GM19463 (cell line): ENCODE data around the gene PRPF18.

Experiments used
- ATAC-seq: cut with Tn5 transposase; IDR thresholded peaks from one replicate; pipeline ENCODE4 v1.9.1; 2021; ENCODE audit warnings: mild to moderate bottlenecking, moderate library complexity; ENCODE audit not compliant: unreplicated experiment

Gene PRPF18

DNA sequence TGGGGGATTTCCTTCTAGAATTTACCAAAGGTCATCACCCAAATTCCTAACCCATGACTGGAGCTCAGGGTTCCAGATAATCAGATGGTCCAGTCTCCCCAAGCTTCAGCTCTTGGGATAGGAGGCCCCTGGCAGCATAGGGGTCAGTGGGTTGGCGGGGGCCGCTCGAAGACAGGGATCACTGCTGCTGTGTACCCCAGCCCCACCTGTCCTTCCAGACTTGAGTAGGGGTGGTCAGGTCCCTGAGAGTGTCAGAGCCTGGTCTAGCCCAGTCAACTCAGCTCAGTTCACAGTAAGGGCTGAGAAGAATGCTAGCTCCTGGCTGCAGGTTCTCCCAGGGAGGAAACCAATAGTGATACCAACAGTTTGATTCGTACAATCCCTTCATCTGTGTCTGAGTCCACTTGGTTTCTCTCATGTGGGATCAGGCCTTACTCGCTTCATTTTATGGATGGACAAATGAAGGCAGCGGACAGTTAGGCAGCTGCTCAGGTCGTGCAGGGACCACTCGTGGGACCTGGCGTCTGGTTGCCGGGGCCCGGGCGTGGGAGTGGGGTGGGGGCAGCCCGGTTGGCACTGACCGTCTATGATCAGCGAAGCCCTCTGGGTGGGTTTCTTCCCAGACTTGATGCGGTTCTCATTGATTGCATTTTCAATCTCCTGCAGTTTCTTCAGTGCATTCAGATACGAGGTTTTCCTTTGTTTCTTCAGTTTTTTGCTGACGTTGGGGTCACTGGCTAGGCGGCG lies 78.9 kb downstream of the PRPF18 start:
- ATAC-seq, result no peak

DNA sequence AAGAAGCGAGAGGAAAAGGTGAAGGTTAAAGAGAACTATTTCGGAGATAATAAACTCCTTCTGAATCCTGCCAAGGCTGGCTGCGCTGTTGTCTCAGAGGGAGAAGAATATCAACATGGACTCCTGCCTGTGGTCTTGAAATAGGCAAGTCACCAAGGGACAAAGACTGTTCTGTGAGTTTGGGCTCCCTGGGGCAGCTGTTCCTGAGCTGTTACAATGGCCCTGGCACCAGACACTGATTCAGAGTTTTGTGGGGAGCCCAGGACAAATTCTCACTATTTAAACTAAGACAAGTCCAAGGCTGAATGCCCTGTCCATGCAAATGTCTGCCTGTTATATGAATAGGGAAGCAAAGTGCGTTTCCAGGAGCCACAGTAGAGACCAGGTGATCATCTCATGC lies 81.4 kb downstream of the PRPF18 start:
- ATAC-seq, result no peak

DNA sequence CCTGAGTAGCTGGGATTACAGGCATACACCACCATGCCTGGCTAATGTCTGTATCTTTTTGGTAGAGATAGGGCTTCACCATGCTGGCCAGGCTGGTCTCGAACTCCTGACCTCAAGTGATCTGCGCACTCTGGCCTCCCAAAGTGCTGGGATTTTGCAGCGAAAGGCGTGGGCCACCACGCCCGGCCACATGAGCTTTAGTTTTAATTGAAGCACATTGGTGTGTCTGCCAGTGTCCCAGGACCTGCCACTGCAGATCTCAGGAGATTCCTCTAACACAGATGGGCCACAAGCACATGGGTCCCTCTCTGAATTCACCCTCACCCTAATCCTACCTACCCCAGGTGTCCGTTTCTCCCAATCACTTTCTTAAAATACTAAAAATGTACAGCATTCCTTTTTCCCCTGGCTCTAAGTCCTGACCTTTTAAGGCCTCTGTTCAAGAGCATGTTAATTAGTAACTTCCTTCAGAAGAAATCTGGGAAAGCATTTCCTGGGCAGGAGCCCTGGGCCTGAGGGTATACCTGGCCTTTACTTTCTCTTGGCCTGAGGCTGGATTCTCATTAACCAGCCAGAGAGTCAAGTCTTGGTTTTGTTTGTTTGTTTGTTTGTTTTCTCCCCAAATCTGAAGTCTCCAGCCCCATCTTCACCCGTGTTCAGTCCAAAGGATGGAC lies 82.6 kb downstream of the PRPF18 start:
- no peak for ATAC-seq

DNA sequence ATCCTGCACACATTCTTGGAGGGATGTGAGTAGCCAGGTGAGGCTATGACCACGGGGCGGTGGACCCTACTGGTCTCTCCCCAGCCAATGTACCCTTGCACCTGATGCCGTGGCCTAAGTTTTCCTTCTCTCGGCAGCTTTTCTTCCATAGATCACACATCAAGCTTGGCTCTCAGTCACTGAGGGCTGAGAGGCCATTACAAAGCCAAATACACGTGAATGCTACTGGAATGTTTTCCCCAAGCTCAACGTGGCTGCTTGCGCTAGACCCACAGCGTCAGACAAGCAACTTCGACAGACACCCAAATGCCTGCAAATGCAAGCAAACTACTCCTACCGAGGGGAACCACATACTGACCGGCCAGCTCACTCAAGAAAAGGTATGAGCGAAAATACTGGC lies 83.1 kb downstream of the PRPF18 start:
- no peak for ATAC-seq

DNA sequence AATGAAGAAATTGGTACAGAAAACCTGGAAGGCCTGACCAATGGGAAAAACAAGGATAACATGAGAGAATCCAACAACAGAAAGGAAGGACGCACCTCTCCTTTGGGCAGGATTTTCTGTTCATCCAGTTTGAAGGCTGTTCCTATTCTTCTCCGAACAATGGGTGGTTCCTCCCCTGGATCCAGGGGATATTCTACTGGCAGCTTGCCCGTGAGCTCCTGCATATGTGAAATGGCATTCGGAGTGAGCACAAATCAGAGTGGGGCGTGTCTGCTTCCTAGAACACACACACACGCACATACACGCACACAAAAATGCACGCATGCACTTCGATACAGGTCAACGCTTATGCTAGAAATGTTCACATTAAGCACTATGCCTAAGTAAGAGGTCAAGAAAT lies 83.5 kb downstream of the PRPF18 start:
- no peak for ATAC-seq

DNA sequence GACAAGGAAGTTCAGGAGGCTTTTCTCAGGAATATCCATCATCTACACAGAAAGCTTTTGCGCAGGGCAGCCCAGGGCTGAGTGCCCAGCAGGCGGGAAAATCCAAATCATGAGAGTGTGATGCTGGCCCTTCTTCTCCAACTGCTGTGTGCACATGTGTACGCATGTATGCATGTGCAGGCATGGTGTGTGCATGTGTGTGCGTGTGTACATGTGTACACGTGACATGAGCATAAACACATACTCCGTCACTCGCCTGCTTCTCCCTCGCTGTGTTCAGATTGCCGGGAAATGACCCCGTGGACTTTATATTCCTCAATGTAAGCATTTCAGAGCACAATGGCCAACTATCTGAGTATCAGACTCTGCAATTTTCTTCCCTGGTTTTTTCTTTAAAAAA lies 85.1 kb downstream of the PRPF18 start:
- no peak for ATAC-seq

DNA sequence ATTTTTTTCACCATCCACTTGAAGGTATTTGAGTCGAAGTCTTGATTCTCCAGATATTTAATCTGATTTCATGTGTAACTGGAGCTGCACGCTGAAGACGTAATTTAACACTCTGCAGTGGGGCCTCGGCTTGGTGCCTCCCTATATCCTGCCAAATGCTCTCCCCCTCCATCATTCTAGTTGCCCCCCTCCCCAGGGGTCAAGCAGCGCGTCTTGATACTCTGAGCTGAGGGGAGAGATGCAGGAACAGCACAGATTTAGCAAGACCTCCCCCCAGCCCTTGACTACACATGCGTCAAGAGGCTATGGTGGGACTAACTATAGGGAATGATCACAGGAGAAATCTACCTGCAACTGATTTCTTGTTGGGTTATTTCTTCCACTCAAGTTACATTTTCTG lies 85.8 kb downstream of the PRPF18 start:
- no peak for ATAC-seq

DNA sequence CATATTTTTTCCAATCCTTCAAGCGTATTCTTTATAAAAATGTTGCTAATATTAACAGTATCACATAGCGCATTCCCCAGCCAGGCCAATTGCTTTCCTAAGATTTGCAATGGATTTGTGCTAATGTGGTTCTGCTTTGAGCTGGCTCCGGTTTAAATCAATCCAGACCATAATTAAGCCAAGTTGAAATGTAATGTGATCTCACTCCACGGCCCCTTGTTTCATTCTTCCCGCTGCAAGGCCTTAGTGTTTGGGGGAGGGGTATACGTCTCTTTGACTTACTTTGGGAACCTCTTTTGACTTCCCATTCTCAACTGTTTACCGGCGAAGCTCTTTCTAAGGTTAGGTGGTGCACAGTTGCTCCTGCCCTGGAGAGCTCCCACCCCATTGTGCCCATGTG lies 86.4 kb downstream of the PRPF18 start:
- ATAC-seq, result no peak

DNA sequence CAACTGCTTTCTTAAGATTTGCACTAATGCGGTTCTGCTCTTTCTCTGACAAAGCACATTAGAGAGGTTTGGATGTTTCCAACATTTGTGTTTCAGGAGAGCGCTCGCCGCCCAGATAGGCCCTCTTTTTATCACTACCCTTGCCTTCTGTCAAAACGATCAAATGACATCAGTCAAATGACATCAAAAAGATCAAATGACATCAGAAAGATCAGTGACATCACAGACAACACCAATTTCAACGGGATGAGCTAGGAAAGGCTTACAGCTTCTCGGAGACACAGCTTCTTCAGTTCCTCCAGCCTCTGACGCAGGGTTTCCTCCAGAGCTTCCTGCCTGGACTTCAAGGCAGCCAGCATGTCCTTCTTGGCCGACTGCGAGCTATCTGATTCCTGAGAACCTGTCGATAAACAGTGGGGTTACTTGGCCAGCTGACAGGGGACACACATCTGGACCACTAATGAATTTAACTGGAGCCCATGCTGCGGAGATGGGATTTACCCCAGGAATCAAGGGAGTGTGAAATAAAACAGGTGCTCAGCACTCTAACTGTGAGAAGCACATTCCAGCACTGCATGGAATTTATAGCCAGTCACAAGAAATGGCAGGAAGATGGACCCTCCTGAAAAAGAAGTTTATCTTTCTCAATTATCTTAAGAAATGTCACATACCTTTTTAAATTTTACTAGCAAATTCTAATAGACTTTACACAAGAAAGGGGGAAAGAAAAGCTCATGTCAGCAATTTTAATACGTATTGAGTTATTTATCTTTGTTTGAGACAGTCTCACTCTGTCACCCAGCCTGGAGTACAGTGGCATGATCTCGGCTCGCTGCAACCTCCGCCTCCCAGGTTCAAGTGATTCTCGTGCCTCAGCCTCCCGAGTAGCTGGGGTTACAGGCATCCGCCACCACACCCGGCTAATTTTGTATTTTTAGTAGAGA lies 88.2 kb downstream of the PRPF18 start:
- ATAC-seq, result no peak

DNA sequence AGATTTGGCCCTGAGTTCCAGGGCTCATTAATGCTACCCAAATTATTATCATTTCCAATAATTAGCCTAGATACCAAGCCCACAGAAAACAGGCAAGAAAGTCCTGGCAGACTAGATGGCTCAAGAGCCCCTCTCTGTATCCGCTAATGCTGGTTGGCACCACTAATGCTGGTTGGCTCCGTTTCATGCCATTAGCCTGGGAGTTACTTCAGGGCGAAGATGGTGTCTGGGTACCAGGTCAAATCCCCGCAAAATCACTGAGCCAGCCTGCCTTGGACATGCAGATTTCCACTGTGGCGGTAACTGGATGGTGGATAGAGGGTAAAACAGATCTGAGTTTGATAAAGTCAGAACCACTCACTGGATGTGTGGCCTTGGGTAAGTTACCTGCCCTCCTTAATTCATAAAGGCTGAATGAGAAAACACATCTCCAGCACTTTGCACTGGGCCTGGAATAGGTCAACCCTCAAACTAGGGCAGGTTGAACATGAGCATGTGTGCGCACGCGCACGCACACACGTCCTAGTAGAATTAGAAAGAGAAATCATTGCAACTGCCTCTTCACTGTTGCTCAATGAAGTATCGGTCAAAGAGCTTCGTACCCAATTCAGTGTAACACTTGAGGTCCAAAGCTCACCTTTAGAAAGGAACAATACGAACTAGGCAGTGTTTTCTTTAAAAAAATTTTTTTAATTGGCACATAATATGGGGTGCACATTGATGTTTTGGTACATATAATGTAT lies 91.5 kb downstream of the PRPF18 start:
- no peak for ATAC-seq
